ENCODE data around the gene TOMM20L.
A peak's percentile ranks its signal among the peaks of the same experiment; 100 is the strongest.
"Not testable (repeated sequence)": the region's sequence is repeated elsewhere in the genome, so short reads cannot be mapped to it uniquely, and the experiment has no call there.

TOMM20L gene

GRCh38 chr14:58398495-58398894 lies 2.8 kb downstream of the TOMM20L start:
- POLR2A ChIA-PET = interaction anchor here (1.1 kb wide), 1 partner anchor 29 kb away, joined by 5 read pairs; the partner anchor contains the start of genes KIAA0586 and TIMM9
- H3K27me3 ChIP-seq (replicated peaks in 2 of 5; ENCODE audit: control insufficient read depth in 4 of 5, insufficient read depth in 5 of 5, low read length in 4 of 5) = no peaks in the 10 kb centered on the region
- CTCF ChIA-PET = interaction anchor here (0.8 to 1.0 kb wide), 2 partner anchors 13 to 15 kb away, joined by 4 to 5 read pairs; no protein-coding TSS in a partner anchor
- no peak overlapping the region for H3K27ac ChIP-seq (ENCODE audit: insufficient read depth in 1 of 2, low read depth in 1 of 2, low read length in 2 of 2, poor library complexity in 1 of 2, severe bottlenecking in 2 of 2)
- no peak overlapping the region for H3K4me3 ChIP-seq (ENCODE audit: control insufficient read depth in 1 of 7, extremely low read depth in 1 of 7, insufficient read depth in 4 of 7, low read depth in 2 of 7, low read length in 6 of 7)
- no peaks in the 10 kb centered on the region for H3K9me3 ChIP-seq (ENCODE audit: control extremely low read depth in 1 of 5, control insufficient read depth in 4 of 5, insufficient read depth in 2 of 5, low read depth in 1 of 5, low read length in 4 of 5)
- no peak for DNase-seq
- H3K4me1 ChIP-seq (ENCODE audit: control extremely low read depth in 1 of 4, control insufficient read depth in 4 of 4, insufficient read depth in 4 of 4, low read length in 3 of 4) = peaks cover 0 to 14% (median 11%) of the 10 kb centered on the region in 4 experiments
- no peaks in the 10 kb centered on the region for H3K36me3 ChIP-seq (ENCODE audit: control insufficient read depth in 4 of 4, insufficient read depth in 4 of 4, low read length in 3 of 4)

DNA sequence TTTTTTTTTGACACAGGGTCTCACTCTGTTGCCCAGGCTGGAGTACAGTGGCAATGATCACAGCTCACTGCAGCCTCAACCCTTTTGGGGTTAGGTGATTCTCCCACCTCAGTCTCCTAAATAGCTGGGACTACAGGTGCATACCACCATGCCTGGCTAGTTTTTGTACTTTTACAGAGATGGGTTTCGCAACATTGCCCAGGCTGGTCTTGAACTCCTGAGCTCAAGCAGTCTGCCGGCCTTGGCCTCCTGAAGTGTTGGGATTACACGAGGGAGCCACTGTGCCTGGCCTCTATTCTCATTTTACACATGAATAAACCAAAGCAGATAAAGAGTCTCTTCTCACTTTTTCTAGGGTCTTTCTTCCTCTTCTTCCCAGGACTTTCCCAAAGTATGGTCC lies 3.2 kb downstream of the TOMM20L start:
- WGBS (ENCODE audit: insufficient coverage) = 95% methylated on average over 3 of the region's 3 CpGs
- H3K27ac ChIP-seq (ENCODE audit: insufficient read depth in 1 of 2, low read depth in 1 of 2, low read length in 2 of 2, poor library complexity in 1 of 2, severe bottlenecking in 2 of 2) = no peak overlapping the region
- H3K27me3 ChIP-seq (replicated peaks in 2 of 5; ENCODE audit: control insufficient read depth in 4 of 5, insufficient read depth in 5 of 5, low read length in 4 of 5) = no peaks in the 10 kb centered on the region
- POLR2A ChIA-PET = no interaction called here
- H3K9me3 ChIP-seq (ENCODE audit: control extremely low read depth in 1 of 5, control insufficient read depth in 4 of 5, insufficient read depth in 2 of 5, low read depth in 1 of 5, low read length in 4 of 5) = no peaks in the 10 kb centered on the region
- H3K4me3 ChIP-seq (ENCODE audit: control insufficient read depth in 1 of 7, extremely low read depth in 1 of 7, insufficient read depth in 4 of 7, low read depth in 2 of 7, low read length in 6 of 7) = no peak overlapping the region
- no peaks in the 10 kb centered on the region for H3K36me3 ChIP-seq (ENCODE audit: control insufficient read depth in 4 of 4, insufficient read depth in 4 of 4, low read length in 3 of 4)
- no peak for DNase-seq
- CTCF ChIA-PET = interaction anchor here (1.1 kb wide), 1 partner anchor 18 kb away, joined by 4 read pairs; no protein-coding TSS in a partner anchor
- peaks cover 0 to 14% (median 11%) of the 10 kb centered on the region in 4 experiments for H3K4me1 ChIP-seq (ENCODE audit: control extremely low read depth in 1 of 4, control insufficient read depth in 4 of 4, insufficient read depth in 4 of 4, low read length in 3 of 4)

DNA sequence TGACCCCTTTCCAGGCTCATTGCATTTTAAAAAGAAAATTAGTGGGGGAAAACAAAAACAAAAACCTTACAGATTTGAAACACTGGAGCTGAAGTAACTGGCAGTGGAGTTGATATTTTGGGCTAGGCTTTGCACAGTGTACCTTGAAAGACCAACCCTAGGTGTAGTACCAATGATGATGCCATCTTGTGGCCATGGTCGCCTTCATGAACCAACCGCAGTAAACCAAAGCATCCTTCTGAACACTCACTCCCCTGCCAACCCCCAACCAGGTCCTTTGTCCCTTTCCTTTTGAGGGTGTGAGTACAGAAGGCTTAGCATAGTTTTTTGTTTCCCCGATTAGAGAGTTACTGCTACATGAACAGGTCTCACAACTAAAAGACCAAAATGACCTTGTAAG lies 5.9 kb downstream of the TOMM20L start:
- peak in 2 of 3 donors; percentile 7 to 16 for DNase-seq
- Histone ChIP-seq H3K27me3 (replicated peaks in 2 of 5; ENCODE audit: control insufficient read depth in 4 of 5, insufficient read depth in 5 of 5, low read length in 4 of 5) (no peaks in the 10 kb centered on the region), H3K36me3 (ENCODE audit: control insufficient read depth in 4 of 4, insufficient read depth in 4 of 4, low read length in 3 of 4) (no peaks in the 10 kb centered on the region), H3K9me3 (ENCODE audit: control extremely low read depth in 1 of 5, control insufficient read depth in 4 of 5, insufficient read depth in 2 of 5, low read depth in 1 of 5, low read length in 4 of 5) (no peaks in the 10 kb centered on the region), H3K4me1 (ENCODE audit: control extremely low read depth in 1 of 4, control insufficient read depth in 4 of 4, insufficient read depth in 4 of 4, low read length in 3 of 4) (peaks cover 0 to under 1% (median under 1%) of the 10 kb centered on the region in 4 experiments), H3K27ac (ENCODE audit: insufficient read depth in 1 of 2, low read depth in 1 of 2, low read length in 2 of 2, poor library complexity in 1 of 2, severe bottlenecking in 2 of 2) (no peak overlapping the region), H3K4me3 (ENCODE audit: control insufficient read depth in 1 of 7, extremely low read depth in 1 of 7, insufficient read depth in 4 of 7, low read depth in 2 of 7, low read length in 6 of 7) (no peak overlapping the region)
- WGBS (ENCODE audit: insufficient coverage) = 92% methylated on average over 2 of the region's 3 CpGs
- POLR2A ChIA-PET = interaction anchor here (0.6 kb wide), 1 partner anchor 1316 kb away, joined by 3 read pairs; no protein-coding TSS in a partner anchor
- CTCF ChIA-PET = interaction anchor here (1.6 kb wide), 1 partner anchor 293 kb away, joined by 4 read pairs; no protein-coding TSS in a partner anchor

DNA sequence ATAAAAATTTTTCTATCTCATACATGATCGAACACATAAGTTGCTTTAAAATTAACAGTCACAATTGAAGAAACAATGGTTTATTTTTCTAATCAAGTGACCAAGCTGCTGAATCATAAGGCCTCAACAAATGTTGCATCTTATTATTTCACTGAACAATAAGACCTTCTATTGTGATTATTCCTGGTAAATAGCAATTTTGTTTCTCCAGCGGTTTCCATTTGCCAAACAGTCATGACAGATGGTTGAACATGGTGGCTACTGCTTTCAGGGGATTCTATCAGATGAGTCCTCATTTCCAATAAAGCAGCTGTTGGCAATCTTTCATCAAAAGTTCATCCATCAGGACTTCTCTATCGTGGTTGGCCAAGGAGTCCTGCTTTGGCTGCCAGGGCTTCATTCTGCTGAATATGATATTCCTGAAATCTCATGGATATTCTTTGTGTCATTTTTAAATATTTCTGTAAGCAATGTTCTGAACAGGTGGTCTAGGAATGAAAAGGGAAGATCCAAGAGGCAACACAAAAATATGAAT lies 13.0 kb downstream of the TOMM20L start:
- no CpG with 5 or more reads among the region's 3 CpGs for WGBS (ENCODE audit: insufficient coverage)
- Histone ChIP-seq H3K4me3 (ENCODE audit: control insufficient read depth in 1 of 7, extremely low read depth in 1 of 7, insufficient read depth in 4 of 7, low read depth in 2 of 7, low read length in 6 of 7) (no peak overlapping the region), H3K4me1 (ENCODE audit: control extremely low read depth in 1 of 4, control insufficient read depth in 4 of 4, insufficient read depth in 4 of 4, low read length in 3 of 4) (no peaks in the 10 kb centered on the region), H3K27ac (ENCODE audit: insufficient read depth in 1 of 2, low read depth in 1 of 2, low read length in 2 of 2, poor library complexity in 1 of 2, severe bottlenecking in 2 of 2) (no peak overlapping the region), H3K36me3 (ENCODE audit: control insufficient read depth in 4 of 4, insufficient read depth in 4 of 4, low read length in 3 of 4) (peaks cover 13 to 43% (median 24%) of the 10 kb centered on the region in 4 experiments), H3K9me3 (ENCODE audit: control extremely low read depth in 1 of 5, control insufficient read depth in 4 of 5, insufficient read depth in 2 of 5, low read depth in 1 of 5, low read length in 4 of 5) (no peaks in the 10 kb centered on the region), H3K27me3 (replicated peaks in 2 of 5; ENCODE audit: control insufficient read depth in 4 of 5, insufficient read depth in 5 of 5, low read length in 4 of 5) (no peaks in the 10 kb centered on the region)
- ChIA-PET CTCF (interaction anchor here (1.9 kb wide), 1 partner anchor 12 kb away, joined by 5 read pairs; no protein-coding TSS in a partner anchor), POLR2A (no interaction called here)
- no peak for DNase-seq

- peak in 1 of 3 donors; percentile 25 for DNase-seq
- peaks cover 14 to 63% (median 28%) of the 10 kb centered on the region in 4 experiments for H3K36me3 ChIP-seq (ENCODE audit: control insufficient read depth in 4 of 4, insufficient read depth in 4 of 4, low read length in 3 of 4)
- H3K4me3 ChIP-seq (ENCODE audit: control insufficient read depth in 1 of 7, extremely low read depth in 1 of 7, insufficient read depth in 4 of 7, low read depth in 2 of 7, low read length in 6 of 7) = no peak overlapping the region
- no peaks in the 10 kb centered on the region for H3K27me3 ChIP-seq (replicated peaks in 2 of 5; ENCODE audit: control insufficient read depth in 4 of 5, insufficient read depth in 5 of 5, low read length in 4 of 5)
- H3K4me1 ChIP-seq (ENCODE audit: control extremely low read depth in 1 of 4, control insufficient read depth in 4 of 4, insufficient read depth in 4 of 4, low read length in 3 of 4) = no peaks in the 10 kb centered on the region
- WGBS (ENCODE audit: insufficient coverage) = no CpG with 5 or more reads among the region's 1 CpG
- peaks cover 2 to 9% (median 3%) of the 10 kb centered on the region in 5 experiments for H3K9me3 ChIP-seq (ENCODE audit: control extremely low read depth in 1 of 5, control insufficient read depth in 4 of 5, insufficient read depth in 2 of 5, low read depth in 1 of 5, low read length in 4 of 5)
- no peak overlapping the region for H3K27ac ChIP-seq (ENCODE audit: insufficient read depth in 1 of 2, low read depth in 1 of 2, low read length in 2 of 2, poor library complexity in 1 of 2, severe bottlenecking in 2 of 2)
- POLR2A ChIA-PET = no interaction called here
- CTCF ChIA-PET = no interaction called here
Observed at GRCh38 chr14:58414845-58415244, 19.1 kb downstream of the TOMM20L start.

DNA sequence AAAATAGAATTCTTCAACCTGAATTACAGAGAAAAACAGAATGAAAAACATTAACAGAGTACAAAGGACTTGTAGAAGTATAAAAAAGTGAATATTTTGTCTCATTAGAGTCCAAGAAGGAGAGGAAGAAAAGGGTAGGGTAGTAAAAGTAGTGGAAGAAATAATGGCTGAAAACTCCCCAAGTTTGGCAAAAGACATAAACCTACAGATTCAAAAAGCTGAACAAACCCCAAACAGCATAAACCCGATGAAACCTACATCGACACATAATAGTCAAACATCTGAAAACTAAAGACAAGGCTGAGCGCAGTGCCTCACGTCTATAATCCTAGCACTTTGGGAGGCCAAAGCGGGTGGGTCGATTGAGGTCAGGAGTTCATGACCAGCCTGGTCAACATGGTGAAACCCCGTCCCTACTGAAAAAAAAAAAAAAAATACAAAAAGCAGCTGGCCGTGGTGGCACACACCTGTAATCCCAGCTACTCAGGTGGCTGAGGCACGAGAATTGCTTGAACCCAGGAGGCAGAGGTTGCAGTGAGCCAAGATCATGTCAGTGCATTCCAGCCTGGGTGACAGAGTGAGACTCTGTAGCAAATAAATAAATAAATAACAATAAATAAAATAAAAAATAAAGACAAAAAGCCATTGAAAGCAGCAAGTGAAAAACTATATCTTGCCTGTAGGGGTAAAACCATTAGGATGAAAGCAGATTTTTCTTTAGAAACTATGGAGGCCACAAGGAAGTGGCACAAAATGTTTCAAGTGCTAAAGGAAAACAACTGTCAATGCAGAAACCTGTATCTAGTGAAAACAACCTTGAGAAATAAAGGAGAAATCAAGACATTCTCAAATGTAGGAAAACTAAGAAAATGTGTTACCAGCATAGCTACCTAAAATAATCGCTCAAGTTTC lies 20.2 kb downstream of the TOMM20L start:
- Histone ChIP-seq H3K9me3 (ENCODE audit: control extremely low read depth in 1 of 5, control insufficient read depth in 4 of 5, insufficient read depth in 2 of 5, low read depth in 1 of 5, low read length in 4 of 5) (peaks cover 2 to 9% (median 3%) of the 10 kb centered on the region in 5 experiments), H3K4me1 (ENCODE audit: control extremely low read depth in 1 of 4, control insufficient read depth in 4 of 4, insufficient read depth in 4 of 4, low read length in 3 of 4) (no peaks in the 10 kb centered on the region), H3K36me3 (ENCODE audit: control insufficient read depth in 4 of 4, insufficient read depth in 4 of 4, low read length in 3 of 4) (peaks cover 11 to 53% (median 24%) of the 10 kb centered on the region in 4 experiments), H3K27ac (ENCODE audit: insufficient read depth in 1 of 2, low read depth in 1 of 2, low read length in 2 of 2, poor library complexity in 1 of 2, severe bottlenecking in 2 of 2) (no peak overlapping the region), H3K27me3 (replicated peaks in 2 of 5; ENCODE audit: control insufficient read depth in 4 of 5, insufficient read depth in 5 of 5, low read length in 4 of 5) (no peaks in the 10 kb centered on the region), H3K4me3 (ENCODE audit: control insufficient read depth in 1 of 7, extremely low read depth in 1 of 7, insufficient read depth in 4 of 7, low read depth in 2 of 7, low read length in 6 of 7) (no peak overlapping the region)
- DNase-seq = peak in 2 of 3 donors; percentile 36 to 60
- 99% methylated on average over 8 of the region's 10 CpGs for WGBS (ENCODE audit: insufficient coverage)
- CTCF ChIA-PET = no interaction called here
- POLR2A ChIA-PET = no interaction called here

- H3K9me3 ChIP-seq (ENCODE audit: control extremely low read depth in 1 of 5, control insufficient read depth in 4 of 5, insufficient read depth in 2 of 5, low read depth in 1 of 5, low read length in 4 of 5); H3K27ac ChIP-seq (ENCODE audit: insufficient read depth in 1 of 2, low read depth in 1 of 2, low read length in 2 of 2, poor library complexity in 1 of 2, severe bottlenecking in 2 of 2); CTCF ChIA-PET; H3K4me3 ChIP-seq (ENCODE audit: control insufficient read depth in 1 of 7, extremely low read depth in 1 of 7, insufficient read depth in 4 of 7, low read depth in 2 of 7, low read length in 6 of 7); H3K4me1 ChIP-seq (ENCODE audit: control extremely low read depth in 1 of 4, control insufficient read depth in 4 of 4, insufficient read depth in 4 of 4, low read length in 3 of 4); H3K27me3 ChIP-seq (replicated peaks in 2 of 5; ENCODE audit: control insufficient read depth in 4 of 5, insufficient read depth in 5 of 5, low read length in 4 of 5); POLR2A ChIA-PET; DNase-seq: not testable (repeated sequence)
- WGBS (ENCODE audit: insufficient coverage) = 80% methylated on average over 1 of the region's 1 CpG
- H3K36me3 ChIP-seq (ENCODE audit: control insufficient read depth in 4 of 4, insufficient read depth in 4 of 4, low read length in 3 of 4) = peaks cover 13 to 50% (median 28%) of the 10 kb centered on the region in 4 experiments
Observed at GRCh38 chr14:58416934-58417333, 21.2 kb downstream of the TOMM20L start.

Data from common myeloid progenitor, CD34-positive (primary cell).